Activated CD4-positive, alpha-beta T cell treated with anti-CD3 and anti-CD28 coated beads, Interleukin-2, Interleukin-4, amounts not matched to agents 100 ng/mL and 50 ng/mL, durations not matched to agents 16 hours and 8 hours (primary cell): Measurements from ENCODE around the gene IL33.
"Not testable (repeated sequence)": the region's sequence is repeated elsewhere in the genome, so short reads cannot be mapped to it uniquely, and the experiment has no call there.

ENCODE experiments used
- DNase-seq: peaks from one replicate; pipeline ENCODE4 v3.0.0-alpha.2; 2020; ENCODE audit warnings: low spot score

IL33 gene, protein sequence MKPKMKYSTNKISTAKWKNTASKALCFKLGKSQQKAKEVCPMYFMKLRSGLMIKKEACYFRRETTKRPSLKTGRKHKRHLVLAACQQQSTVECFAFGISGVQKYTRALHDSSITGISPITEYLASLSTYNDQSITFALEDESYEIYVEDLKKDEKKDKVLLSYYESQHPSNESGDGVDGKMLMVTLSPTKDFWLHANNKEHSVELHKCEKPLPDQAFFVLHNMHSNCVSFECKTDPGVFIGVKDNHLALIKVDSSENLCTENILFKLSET

DNA sequence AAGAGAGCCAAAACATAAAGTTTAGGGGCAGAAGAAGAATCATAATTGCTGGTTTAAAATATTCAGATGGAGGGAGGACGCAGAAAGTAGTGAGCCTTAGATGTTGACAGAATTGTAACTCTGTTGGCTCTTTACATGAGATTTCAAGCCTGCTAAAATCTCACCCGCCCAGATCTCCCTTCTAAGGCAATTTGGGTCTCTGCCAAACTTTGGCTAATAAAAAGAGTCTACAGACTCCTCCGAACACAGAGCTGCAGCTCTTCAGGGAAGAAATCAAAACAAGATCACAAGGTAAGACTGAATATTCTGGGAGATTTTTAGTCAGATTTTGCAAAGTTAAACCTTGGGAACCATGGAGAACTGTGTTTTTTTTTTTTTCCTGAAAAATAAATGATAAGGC, at the start of gene IL33:
IL33 (plus strand) TSS at position 246 of the 400 bp plus-strand sequence. CDS start 25,888 bp downstream, outside the sequence.
- DNase-seq = no peak

DNA sequence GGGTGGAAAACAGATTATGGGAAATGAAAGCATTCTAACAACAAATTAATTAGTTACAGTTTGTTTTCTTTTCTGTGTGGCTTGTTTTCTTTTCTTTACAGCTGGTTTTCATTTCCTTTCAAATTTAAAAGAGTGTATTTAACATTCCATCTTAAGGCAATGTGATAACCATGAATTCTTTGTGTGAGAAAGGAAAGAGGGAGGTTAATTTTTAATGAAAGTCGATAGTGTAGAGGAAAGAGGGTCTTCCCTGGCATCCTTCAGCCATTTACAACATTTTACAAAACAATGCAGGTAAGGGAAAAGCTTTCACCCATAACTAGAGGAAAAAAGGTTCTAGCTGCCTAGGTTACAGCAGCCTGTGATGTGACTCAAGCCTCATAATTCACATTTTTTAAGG, 43.9 kb upstream of the IL33 start:
- no peak for DNase-seq

- DNase-seq = no peak
These were observed 41.7 kb upstream of the IL33 start for GRCh38 chr9:6173914-6174313.

GRCh38 chr9:6182549-6183226, 32.9 kb upstream of the IL33 start:
- not testable (repeated sequence) for DNase-seq

DNA sequence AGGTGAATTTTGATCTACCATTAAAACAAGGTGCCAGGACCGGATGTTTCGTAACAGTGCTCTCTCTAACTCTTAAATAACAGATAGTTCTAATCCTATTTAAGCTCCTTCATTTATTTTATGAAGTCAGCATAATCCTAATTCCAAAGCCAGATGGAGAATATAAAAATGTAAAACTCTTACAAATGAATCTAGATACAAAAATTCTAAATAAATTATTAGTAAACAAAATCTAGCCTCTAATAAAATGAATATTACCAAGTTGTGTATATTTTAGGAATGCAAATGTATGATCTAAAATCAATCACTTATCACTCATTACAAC, 32.4 kb upstream of the IL33 start:
- DNase-seq = no peak

- no peak for DNase-seq
These were observed 32.0 kb upstream of the IL33 start for GRCh38 chr9:6183627-6184026.

GRCh38 chr9:6184749-6185645, 30.6 kb upstream of the IL33 start:
- no peak for DNase-seq

- DNase-seq = no peak
These were observed 28.9 kb upstream of the IL33 start for GRCh38 chr9:6186691-6187090.

- no peak for DNase-seq
These were observed 28.3 kb upstream of the IL33 start for GRCh38 chr9:6187272-6187671.

- DNase-seq = no peak
These were observed 27.1 kb upstream of the IL33 start for GRCh38 chr9:6188466-6188865.

DNA sequence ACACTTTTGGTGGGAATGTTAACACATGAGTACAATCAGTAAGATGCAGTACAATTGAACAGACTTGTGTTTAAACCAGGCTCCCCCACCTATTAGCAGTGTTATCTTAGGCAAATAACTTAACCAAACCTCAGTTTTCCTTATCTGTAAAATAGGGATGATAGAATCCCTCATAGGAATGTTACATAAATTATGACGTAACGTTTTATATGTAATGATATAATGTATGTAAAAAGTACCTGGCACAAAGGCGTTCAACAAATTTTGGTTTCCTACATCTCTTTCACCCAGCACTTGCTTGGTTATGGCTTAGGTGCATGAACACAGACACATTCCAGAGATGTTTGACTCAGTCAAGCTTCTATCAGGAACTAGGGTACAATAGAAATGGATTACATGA, 26.7 kb upstream of the IL33 start:
- no peak for DNase-seq

- no peak for DNase-seq
These were observed 20.7 kb upstream of the IL33 start for GRCh38 chr9:6194934-6195333.

DNA sequence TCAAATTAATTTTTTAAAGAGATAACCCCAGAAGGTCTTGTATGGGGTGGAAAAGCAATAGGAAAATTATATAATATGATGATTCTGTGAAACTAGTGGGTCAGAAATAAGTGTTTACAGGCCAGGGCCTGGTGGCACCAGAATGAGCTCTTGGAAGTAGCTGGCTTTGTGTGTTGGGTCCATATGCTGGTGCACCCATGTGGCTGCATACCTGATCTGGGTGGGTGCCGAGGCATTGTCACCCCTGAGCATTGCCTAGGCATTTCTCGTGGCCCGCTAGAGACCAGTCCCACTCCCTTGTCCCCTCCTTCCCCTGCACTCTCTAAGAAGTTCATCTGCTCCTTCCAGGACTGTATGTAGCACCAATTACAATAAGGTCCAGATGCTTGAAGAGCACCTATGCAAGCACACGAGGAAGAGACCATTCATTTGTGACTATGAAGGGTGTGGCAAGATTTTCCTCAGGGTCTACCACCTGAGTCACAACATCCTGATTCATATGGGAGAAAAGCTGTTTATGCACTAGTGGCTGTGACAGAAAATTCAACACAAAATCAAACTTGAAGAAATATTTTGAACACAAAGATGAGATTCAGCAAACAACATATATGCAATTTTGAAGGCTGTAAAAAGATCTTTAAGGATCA, 19.8 kb upstream of the IL33 start:
- no peak for DNase-seq

- no peak for DNase-seq
These were observed 18.3 kb upstream of the IL33 start for GRCh38 chr9:6197330-6197729.

DNA sequence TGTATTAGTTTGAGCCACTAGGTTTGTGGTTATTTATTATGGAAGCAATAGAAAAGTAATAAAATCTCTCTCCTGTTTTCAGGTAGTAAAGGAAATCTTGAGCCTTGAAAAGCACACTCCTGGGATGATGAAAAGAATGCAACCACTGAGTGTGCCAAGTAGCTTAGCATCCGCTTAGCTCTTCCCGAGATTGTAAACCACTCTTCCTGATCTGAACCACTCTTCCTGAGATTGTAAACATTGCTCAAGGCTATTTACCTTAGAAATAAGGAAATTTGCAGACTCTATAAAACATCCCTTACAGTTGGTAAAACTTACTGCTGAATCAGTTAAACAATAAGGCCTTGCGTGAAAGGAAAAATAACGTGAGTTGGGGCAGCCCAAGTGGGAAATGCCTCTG, 17.4 kb upstream of the IL33 start:
- no peak for DNase-seq

- no peak for DNase-seq
These were observed 16.0 kb upstream of the IL33 start for GRCh38 chr9:6199596-6199995.

- no peak for DNase-seq
These were observed 14.8 kb upstream of the IL33 start for GRCh38 chr9:6200761-6201160.

- DNase-seq = no peak
These were observed 5.6 kb upstream of the IL33 start for GRCh38 chr9:6209966-6210365.

DNA sequence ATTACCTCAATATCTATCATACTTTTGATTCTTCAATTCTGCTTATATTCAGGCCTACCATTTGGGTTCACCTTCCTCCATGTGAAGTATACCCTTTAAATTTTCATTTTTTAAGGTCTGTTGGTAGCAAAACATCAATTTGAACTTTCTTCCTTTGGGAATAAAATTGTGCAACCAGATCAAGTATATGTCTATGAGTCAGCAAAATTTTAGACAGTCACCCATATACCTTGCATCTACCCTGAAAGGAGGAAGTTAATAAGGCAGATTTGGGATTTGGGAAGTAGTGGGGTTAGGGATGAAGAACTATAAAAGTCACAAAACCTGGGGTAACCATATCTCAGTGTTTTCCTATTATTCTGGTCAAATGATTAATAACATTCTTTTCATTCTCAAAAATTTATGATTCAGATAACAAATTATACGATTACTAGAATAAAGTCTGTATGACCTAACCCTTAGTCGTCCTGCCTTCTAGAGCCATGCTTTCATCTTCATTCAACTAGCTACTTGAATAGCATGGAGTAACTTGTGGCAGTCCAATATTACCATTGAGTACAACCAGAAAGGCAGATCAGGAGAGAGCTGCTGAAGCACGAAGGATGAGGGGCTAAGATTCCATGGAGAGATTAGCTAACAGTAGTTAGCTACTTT, 2.8 kb upstream of the IL33 start:
- no peak for DNase-seq

DNA sequence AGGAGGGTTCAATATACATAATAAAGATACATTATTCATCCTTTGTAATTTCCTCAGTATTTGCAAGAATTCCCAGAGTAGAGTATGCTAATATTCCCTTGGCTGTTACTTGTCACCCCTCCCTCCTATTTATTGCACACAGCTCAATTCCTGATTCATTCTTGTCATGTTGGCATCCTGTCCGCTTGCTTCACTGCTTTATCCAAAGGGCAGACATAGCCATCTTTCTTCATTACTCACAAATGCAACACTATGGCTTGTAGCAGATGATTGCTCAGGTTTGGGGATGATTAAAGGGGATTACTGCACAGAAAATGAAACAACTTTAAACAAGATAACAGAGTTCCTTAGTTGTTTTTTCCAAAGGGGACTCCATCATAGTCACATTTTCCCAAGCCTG, 1.2 kb upstream of the IL33 start:
- no peak for DNase-seq

- DNase-seq = no peak
These were observed 704 bp upstream of the IL33 start for GRCh38 chr9:6214903-6215302.

- DNase-seq = no peak
These were observed 395 bp downstream of the IL33 start for GRCh38 chr9:6216002-6216401.
